GM21367 (cell line): ENCODE measurements around the gene CDYL.
A peak's percentile ranks its signal among the peaks of the same experiment; 100 is the strongest.

ENCODE experiments used
- ATAC-seq: cut with Tn5 transposase; IDR thresholded peaks from one replicate; pipeline ENCODE4 v1.9.1; 2021; ENCODE audit not compliant: unreplicated experiment

Gene CDYL

DNA sequence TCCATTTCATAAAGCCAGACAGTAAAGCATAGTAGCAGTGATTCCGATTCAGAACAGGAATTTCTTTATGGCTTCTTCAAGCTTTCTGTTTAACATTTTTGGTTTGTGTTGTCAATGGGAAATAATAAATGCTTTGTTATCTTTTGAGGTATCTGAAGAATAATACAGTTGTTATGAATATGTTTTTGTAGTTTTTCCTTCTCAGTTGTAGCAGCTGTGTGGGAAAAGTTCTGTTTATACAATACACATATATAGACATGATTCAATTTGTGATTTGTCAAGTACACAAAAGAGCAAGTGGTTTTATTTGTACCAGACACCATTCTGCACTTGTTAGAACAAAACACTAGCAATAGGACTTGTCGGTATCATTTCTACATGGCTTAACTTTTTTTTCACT, 96.6 kb downstream of the CDYL start:
- no peak for ATAC-seq

DNA sequence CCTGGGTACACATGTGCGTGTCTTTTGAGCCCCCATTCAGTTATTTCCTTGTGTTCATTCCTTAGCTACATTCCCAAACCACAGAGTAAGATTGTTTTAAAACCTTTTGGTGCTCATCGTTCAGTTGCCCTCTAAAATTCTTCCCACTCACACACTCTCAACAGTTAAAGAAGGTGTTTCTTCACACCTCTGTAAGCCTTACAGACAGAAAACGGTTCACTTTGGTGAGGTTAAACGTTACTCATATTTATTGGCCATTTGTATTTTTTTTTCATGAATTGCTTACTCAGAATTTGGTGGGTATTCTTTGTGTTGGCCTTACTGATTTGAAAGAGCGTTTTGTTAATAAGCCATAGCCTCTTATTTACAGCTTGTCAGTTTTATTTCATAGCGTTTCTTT, 97.7 kb downstream of the CDYL start:
- no peak for ATAC-seq

DNA sequence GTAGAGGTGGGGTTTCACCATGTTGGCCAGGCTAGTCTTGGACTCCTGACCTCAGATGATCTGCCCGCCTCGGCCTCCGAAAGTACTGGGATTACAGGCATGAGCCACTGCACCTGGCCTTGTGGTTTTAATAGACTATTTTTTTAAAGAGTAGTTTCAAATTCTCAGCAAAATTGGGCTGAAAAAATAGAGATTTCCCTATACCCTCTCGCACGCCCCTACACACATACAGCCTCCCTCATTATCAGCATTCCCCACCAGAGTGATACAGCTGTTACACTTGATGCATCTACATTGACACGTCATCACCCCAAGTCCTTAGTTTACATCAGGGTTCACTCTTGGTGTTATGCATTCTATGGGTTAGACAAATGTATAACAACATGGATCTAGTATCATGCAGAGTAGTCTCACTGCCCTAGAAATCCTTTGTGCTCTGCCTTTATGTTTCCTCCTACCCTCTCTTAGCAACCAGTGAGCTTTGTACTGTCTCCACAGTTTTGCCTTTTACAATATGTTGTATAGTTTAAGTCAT, 103.6 kb downstream of the CDYL start:
- ATAC-seq, result peak; percentile 70

DNA sequence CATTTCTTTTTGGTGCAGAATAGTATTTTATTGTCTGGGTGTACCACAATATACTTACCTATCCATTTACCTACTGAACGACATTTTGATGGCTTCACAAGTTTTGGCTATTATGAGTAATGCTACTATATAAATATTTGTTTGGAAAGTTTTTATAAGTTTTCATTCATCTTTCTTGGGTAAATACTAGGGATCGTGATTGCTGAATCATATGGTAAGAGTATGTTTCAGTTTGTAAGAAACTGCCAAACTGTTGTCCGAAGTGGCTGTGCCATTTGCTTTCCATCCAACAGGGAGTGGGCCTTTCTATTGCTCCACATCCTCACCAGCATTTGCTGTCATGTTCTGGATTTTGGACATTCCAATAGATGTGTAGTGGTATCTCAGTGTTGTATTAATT, 104.2 kb downstream of the CDYL start:
- no peak for ATAC-seq

DNA sequence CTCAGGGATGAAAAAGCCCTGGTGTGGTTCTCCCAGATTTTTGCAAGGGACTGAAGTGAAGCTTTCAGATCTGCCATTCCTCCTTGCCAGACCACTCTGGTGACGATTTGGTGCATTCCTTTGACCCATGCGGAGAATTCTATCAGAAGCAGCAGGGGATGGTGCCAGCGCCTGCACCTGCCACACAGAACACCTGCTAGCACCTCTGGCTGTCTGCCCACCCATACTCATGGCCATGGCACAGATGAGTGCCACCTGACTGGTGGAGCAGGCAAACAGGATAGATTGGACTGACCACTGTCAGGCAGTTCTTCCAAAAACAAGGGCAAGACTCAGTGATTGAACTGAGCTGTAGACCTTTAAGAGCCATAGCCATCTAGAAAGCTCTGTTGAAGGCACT, 107.1 kb downstream of the CDYL start:
- no peak for ATAC-seq

DNA sequence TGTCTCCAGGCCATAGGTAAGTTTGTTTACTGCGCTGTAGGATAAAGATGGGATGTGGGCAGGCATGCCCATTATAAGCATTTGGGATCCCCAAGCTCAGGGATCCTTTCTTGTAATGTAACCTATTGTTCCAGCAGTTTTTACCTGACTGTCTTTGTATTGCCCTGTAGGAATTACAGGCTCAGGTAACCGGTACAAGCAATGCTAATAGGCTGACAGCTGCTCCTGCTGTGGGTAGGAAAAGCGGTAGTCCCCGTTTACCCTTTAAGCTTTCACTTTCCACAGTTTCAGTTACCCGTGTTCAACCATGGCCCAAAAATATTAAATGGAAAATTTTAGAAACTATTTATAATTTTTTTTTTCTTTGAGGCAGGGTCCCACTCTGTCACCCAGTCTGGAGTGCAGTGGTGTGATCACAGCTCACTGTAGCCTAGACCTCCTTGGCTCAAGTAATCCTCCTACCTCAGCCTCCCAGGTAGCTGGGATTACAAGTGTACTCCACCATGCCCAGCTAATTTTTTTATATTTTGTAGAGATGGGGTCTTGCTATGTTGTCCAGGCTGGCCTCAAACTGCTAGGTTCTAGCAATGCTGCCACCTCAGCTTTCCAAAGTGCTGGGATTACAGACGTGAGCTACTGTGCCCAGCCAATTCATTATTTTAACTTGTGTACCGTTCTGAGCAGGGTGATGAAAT, 108.6 kb downstream of the CDYL start:
- ATAC-seq, result no peak

DNA sequence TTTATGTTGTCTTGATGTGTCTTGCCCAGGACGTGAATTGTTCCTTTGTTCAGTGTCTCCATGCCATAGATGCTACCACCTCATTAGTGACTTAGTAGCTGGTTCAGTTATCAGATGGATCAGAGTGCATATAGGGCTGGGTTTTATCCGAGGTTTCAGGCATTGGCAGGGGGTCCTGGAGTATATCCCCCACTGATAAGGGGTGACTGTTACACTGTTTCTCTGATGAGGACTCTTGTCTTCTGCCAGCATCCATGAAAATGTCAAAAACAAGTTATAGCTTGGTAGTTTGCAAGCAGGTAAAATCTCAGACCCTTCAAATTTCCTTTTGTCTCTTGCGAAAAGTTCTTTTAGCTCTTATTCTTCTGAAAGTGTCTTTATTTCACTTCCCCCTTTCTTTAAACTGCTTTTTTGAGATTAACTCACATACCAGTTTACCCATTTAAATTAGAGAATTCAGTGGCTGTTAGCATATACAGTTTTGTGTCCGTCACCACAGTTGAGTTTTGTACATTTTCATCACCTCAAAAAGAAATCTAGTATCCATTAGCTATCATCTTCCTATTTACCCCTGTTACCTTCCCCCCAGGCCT, 109.2 kb downstream of the CDYL start:
- ATAC-seq, result no peak

DNA sequence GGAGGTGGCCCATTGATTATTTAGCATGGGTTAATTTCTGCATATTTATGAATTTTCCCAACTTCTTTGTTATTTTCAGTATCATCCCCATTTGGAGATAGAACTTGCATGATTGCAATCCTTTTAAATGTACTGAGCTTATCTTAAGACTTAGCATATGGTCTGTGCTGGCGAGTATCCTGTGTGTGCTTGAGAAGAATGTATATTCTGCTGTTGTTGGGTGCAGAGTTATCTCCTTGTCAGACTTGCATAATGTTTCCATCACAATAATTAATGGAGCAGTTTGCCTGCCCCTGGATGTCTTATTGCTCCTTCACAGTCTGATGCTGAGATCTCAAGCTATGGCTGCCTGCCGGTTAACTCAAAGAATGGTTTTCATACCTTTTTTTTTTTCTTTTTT, 112.6 kb downstream of the CDYL start:
- no peak for ATAC-seq

DNA sequence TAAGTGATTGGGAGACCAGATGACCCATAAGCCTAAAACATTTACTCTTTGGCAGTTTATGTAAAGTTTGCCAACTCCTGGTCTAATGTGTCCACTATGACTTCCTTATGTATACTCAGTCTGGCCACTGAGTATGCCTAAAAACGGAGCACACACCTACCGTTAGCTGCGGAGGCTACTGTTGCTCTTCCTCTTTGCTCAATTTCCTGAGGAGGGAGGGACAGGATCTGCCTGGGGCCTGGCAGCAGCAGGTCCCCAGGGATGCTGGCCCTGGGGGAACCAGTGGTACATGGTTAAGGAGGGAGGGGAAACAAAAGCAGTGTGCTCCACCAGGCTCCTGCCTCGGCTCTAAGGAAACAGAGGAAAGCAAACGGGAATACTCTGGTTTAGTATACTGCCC, 113.5 kb downstream of the CDYL start:
- no peak for ATAC-seq

DNA sequence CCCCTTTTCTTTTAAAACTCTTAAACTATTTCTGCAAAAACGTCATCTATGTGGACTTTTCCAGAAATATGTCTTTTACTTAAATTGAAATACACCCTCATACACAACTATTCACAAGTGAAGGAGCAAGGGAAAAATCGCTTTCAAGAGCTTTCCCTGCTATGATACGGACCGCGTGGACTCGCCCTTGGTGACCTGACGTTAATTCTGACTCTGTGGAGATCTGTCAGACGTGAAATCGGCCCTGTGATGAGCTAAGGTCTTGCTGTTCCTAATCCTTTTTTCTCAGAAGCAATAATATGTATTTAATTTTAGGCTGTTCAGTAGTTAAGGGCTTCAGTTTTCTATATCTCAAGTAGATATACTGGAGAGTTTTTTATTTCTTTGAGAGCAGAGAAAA, 114.0 kb downstream of the CDYL start:
- no peak for ATAC-seq

DNA sequence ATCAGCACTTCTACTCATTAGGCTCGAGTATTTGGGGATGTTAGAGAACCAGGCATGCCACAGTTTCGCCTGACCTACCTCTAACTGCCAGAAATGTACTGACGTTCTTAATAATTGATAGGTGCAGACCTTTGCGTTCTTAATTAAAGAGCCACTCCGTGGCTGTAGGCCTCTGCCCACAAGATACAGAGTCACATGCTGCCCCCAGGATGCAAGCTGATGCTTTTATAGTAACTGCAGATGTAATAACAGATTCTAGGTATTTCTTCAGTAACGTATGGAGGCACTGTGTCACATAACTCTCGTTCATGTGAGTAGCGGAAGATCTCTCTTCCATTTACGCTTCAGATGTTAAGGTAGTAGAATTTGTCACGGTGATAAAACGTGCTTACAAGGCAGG, 114.4 kb downstream of the CDYL start:
- no peak for ATAC-seq

DNA sequence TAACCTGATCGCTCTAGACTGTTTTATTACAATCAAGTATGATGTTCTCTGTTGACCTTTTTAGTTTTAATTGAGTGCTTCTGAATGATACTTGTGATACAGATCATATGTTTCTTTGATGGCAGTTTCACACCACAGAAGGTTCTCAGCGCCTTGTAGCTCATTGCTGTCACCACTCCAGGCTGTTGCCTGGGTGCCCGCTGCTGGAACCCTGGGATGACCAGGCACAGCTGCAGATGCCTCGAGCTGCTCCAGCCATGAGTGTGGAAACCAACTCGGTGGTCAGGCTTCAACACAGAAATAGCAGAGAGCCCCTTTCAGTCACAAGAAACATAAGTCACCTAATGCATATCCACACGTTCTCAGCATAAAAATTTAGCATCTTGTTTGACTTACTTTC, 114.9 kb downstream of the CDYL start:
- ATAC-seq, result no peak

DNA sequence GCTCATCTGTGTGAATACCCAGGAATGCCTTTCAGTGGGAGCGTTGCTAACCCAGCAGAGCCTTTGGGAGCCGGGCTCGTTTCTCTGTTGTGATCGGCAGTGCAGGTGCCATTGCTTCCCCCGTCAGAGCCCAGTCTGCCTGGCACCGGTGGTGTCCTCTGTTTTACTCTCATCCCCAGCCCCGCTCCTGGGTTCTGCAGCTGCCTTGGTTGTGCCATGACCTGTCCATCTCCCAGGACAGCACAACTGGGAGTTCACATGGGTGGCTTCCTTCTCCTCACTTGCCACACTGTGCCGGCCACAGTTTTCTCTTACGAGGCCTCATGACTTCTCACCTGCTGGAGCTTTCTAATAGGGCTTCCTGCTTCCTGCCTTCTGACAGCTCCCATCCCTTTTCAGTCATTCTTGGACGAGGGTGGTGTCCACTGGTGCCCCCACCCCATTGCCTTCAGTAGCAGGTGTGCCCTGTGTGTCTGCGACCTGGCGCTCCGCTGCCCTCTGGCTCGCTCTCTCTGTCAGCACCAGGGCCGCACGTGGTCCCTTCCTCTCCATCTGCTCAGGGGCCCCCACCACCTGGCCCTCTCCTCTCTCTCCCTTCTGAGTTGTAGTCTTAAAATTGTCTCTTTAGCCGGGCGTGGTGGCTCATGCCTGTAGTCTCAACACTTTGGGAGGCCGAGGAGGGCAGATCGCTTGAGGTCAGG, 116.7 kb downstream of the CDYL start:
- no peak for ATAC-seq

DNA sequence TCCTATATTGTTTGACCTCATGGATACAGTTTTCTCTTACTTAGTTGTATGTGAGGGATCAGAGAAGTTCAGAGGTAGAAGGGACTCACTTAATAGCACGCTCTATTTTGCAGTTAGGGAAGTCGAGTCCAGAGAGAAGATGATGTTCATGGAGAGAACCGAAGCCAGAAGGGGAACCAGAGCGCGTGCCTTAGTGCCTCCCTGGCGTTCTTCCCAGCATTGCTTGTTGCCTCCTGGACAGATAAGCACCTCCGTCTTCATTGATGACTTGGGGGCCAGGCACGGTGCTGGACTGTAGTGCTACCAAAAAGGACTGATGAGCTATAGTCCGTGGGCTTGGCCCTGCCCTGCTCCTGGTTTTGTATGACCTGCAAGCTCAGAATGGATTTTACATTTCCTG, 117.8 kb downstream of the CDYL start:
- no peak for ATAC-seq

DNA sequence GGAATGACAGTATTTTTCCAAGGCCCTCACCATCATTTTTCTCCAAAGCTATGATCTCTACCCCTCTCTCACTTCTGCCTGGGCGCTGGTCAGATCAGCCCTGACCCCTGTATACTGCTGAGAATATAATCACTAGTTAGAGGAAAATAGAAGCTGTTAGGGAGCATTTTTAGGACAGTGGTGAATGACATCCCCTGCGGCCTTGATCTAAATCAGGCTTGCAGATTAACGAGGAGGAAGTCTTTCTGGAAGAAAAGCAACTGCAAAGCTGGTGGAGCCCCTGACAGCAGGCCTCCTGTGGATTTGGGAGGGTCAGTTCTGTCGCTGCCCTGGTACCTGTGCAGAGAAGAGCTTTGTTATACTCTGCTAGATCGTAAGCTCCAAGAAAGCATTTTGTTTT, 119.8 kb downstream of the CDYL start:
- no peak for ATAC-seq

DNA sequence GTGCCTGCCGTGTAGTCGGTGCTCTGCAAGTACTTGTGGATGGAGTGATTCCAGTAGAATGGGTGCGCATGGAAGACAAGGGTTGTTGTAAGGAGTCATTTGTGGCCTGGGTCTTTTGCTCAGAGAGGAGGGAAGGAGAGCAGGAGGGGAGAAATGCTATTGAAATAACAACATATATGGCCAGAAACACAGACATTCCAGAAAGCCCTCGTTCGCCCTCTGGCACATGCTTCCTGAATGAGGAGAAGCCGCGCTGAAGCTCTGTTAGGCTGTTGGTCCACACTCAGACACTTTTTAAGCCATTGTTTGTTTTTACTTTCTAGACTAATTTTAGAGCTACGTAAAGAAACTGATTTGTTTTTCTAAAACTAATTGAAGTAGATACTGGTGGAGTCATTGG, 120.2 kb downstream of the CDYL start:
- no peak for ATAC-seq

DNA sequence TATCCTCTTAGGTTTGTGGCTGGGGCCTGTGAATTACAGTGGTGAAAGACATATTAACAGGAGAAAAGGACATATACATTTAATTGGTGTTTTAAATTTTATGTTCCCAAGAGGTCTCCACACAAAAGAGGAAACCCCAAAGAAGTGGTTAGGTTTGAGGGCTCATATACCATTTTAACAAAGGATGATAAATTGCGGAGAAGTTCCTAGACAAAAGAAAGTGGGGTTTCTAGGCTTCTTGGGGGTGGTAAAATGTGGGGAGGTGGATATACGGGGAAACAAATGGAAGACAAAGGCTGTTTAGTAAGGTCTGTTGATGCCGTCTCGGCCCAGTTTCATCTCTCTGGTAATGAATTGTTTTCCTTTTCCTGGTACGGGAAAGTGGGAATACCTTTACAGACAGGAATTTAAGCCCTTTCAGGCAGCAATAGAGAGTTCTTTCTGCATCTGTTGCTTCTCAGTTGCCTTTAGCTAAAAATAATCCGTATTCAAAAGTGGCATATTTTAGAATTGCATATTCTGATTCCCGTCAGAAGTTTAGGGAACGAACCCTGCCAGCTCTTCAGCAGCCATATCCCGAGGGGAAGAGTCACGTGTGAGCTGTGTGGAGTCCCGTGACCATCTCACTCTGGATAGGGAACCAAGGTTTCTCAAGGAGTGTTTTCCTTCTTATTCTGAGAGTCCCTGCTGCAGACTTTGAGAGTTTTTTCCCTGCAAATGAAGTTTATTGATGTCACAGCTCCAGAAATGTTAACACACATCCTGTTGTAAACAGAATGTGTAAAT, 123.2 kb downstream of the CDYL start:
- ATAC-seq, result no peak

DNA sequence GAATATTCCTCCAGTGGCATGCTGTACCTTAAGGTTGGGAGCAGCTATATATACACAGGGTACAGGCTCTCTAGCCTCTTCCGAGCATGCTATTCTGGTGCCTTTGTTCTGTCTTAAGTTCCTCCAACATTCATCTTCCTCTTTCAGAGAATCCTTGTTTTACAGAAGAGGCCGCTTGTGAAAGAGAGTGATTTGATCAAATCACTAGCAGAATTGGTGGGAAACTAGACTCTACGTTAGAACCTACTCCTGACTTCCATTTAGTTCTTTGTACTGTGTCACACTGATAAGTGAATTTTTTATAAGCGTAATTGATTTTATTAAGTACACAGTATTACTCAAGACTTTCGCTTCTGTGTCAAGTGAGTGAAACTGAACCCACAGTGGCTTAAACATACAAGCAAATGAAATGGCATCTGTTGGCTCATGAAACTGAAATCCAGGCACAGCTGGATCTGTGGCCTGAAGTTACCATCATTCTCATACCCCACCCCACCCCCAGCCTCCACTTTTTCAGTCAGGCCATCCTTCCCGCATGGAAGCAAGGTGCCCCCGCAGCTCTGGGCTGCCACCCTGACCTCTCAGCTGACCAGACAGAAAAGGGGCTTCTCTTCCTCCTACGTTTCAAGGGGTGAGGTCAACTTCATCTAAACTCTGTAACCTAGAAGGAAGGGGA, 125.3 kb downstream of the CDYL start:
- peak; percentile 61 for ATAC-seq

DNA sequence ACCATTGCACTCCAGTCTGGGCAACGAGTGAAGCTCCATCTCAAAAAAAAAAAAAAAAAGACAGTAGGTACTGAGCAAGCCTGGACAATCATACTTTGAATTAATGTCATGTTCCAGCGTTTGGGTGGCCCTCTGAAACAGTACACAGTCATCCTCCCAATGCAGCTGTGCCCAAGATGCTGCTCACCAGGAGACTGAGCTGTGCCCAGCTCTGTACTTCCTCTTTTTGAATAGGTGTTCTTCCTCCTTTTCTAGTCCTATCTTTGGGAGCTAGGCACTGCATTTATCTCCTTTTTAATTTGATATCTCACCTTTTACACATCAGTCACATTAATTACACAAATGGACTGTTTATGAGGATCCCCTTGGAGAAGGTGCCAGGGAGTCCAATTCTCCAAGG, 126.2 kb downstream of the CDYL start:
- ATAC-seq, result no peak

DNA sequence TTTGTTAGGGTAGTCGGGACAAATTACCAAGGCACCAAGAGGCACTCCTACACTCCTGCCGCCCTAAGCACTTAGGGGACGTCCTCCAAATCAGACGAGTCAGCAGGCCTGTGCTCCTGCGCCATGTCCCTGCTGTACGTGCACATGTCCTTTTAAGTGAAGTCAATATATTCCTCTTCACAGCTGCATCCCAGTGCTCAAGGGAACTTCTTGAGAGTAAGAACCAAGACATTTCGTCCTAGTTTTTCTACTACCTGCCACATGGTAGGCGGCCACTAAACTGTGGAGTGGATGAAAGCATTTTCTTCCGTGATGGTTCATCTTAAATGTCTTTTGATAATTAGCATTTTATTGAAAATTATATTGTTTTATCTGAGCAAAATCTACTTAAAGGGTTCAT, 126.9 kb downstream of the CDYL start:
- ATAC-seq, result no peak

DNA sequence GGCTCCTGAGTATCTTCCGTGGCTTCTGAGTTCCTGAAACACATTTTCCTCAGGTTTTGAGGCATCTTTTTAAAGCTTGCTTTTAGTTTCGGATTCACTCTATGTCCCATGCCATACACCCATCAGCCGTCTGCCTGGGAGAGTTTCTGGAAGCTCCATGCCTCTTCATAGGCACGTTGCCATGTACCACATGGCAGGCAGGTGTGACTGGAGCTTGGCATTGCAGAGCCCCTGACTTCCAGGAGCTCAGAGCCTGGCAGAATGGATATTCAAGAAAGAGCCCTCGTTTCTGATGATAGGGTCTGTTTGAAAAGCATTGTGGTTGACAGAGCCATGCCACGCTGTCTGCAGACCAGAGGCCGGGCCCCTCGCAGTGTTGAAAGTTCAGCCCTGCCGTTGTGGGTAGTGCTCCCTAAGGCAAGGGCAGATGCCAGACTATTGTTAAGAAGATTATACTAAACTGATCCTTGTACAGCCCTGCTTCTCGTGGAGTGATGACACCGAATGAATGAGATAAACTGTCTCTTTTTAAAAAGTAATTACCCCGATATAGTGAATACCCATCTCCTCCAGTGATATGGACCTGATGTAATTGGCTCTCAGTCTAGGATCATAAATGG, 127.7 kb downstream of the CDYL start:
- no peak for ATAC-seq
